Measurements from ENCODE around the gene EGLN1.

Gene EGLN1

GRCh38 chr1:231374394-231374793 lies 47.7 kb downstream of the EGLN1 start:
- Histone ChIP-seq H3K27me3 (replicated peaks) (no peaks in the 10 kb centered on the region), H3K36me3 (replicated peaks) (no peaks in the 10 kb centered on the region), H3K4me3 (ENCODE audit: low read depth, low read length) (no peak overlapping the region), H3K27ac (no peak overlapping the region)
- TF ChIP-seq CTCF (IDR thresholded peaks at IDR 0.05; ENCODE audit: low read depth, low read length, missing control alignments) = no peak
- in situ Hi-C loops (cut with HindIII; ENCODE audit: low pct_ligation_motif_present, low sequenced_read_pairs) = no loop called here
- DNase-seq = no peak

DNA sequence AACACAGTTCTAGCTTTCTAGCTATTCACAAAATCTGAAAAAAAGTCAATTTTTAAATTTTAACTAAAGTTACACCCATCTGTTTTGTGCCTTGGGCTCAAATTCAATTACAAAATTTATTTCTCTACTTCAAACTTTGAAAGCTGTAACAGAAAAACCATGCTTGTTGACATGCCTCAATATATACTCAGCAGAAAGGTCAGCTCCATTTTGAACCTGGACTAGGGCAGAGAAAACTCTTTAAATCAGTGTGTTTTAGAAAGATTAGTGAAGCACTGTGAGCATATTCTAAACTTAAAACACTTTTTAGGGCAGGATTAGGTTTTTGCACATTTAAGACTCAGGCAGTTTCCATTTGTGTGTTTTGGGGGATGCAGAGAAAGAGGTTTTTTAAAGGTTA lies 49.6 kb downstream of the EGLN1 start:
- DNase-seq = no peak
- no peaks in the 10 kb centered on the region for H3K27me3 ChIP-seq (replicated peaks)
- in situ Hi-C loops (cut with HindIII; ENCODE audit: low pct_ligation_motif_present, low sequenced_read_pairs) = no loop called here
- no peak for TF ChIP-seq CTCF (IDR thresholded peaks at IDR 0.05; ENCODE audit: low read depth, low read length, missing control alignments)
- H3K4me3 ChIP-seq (ENCODE audit: low read depth, low read length) = no peak overlapping the region
- H3K36me3 ChIP-seq (replicated peaks) = no peaks in the 10 kb centered on the region
- H3K27ac ChIP-seq = no peak overlapping the region

DNA sequence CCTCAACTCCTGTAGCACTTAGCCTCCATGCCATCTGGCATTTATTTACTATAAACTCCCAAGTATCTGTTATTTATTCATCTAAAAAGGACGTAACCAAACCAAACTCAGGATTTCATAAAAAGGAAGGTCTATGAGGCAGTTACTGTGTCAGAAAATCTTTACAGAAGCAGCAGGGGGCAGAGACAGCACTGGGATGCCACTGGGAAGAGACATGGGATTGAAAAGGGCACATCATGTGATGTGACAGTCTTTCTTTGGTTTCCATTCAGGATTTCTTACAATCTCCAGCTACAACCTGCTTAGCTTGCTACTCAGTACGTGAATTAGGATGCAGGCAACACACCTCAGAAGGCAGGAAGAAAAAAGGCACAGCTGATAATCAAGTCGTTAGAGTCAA lies 52.8 kb downstream of the EGLN1 start:
- Histone ChIP-seq H3K27ac (no peak overlapping the region), H3K4me3 (ENCODE audit: low read depth, low read length) (no peak overlapping the region), H3K27me3 (replicated peaks) (no peaks in the 10 kb centered on the region), H3K36me3 (replicated peaks) (no peaks in the 10 kb centered on the region)
- TF ChIP-seq CTCF (IDR thresholded peaks at IDR 0.05; ENCODE audit: low read depth, low read length, missing control alignments) = peak; percentile 35
- in situ Hi-C loops (cut with HindIII; ENCODE audit: low pct_ligation_motif_present, low sequenced_read_pairs) = no loop called here
- no peak for DNase-seq

GRCh38 chr1:231364192-231364591 lies 57.9 kb downstream of the EGLN1 start:
- Histone ChIP-seq H3K4me3 (ENCODE audit: low read depth, low read length) (no peak overlapping the region), H3K27ac (no peak overlapping the region), H3K27me3 (replicated peaks) (no peaks in the 10 kb centered on the region), H3K36me3 (replicated peaks) (no peaks in the 10 kb centered on the region)
- TF ChIP-seq CTCF (IDR thresholded peaks at IDR 0.05; ENCODE audit: low read depth, low read length, missing control alignments) = no peak
- no peak for DNase-seq
- in situ Hi-C loops (cut with HindIII; ENCODE audit: low pct_ligation_motif_present, low sequenced_read_pairs) = no loop called here

- Histone ChIP-seq H3K36me3 (replicated peaks) (no peaks in the 10 kb centered on the region), H3K27ac (no peak overlapping the region), H3K4me3 (ENCODE audit: low read depth, low read length) (no peak overlapping the region), H3K27me3 (replicated peaks) (no peaks in the 10 kb centered on the region)
- no peak for DNase-seq
- no peak for TF ChIP-seq CTCF (IDR thresholded peaks at IDR 0.05; ENCODE audit: low read depth, low read length, missing control alignments)
- in situ Hi-C loops (cut with HindIII; ENCODE audit: low pct_ligation_motif_present, low sequenced_read_pairs) = no loop called here
Measured at GRCh38 chr1:231363624-231364023, 58.5 kb downstream of the EGLN1 start.

DNA sequence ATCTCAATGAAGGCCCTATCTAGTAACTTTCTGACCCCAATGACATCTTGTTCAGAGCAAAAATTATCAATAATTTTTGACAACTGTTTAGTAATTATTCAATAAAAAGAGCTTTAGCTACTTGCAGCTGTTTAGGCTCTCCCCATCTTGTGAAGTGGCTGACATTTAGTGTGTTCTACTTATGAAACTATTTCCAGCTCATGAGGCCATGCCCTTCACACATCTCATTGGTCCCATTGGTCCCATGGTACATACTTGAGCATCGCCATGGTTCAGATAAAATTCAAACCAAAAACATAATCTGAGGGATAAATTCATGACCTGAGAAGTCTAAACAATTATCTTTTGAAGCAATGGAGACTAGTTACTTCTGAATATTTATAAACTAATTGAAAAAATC lies 59.8 kb downstream of the EGLN1 start:
- in situ Hi-C loops (cut with HindIII; ENCODE audit: low pct_ligation_motif_present, low sequenced_read_pairs) = no loop called here
- no peak for DNase-seq
- H3K4me3 ChIP-seq (ENCODE audit: low read depth, low read length) = no peak overlapping the region
- no peak for TF ChIP-seq CTCF (IDR thresholded peaks at IDR 0.05; ENCODE audit: low read depth, low read length, missing control alignments)
- H3K27me3 ChIP-seq (replicated peaks) = no peaks in the 10 kb centered on the region
- no peak overlapping the region for H3K27ac ChIP-seq
- H3K36me3 ChIP-seq (replicated peaks) = no peaks in the 10 kb centered on the region

Measured in brain microvascular endothelial cell (primary cell).